Endothelial cell of umbilical vein (primary cell): ENCODE results near the gene DGKG. TPM values are rescaled to one million over a fixed set of nuclear protein-coding genes. Genes with fewer than 3 reads are reported as not detected.

ENCODE experiments used
- BruUV-seq: library from RNA; stranded (reverse); fragments of 400-500 nt; replicated peaks from 2 replicates; lab custom pipeline; 2021; lab: Mats Ljungman, UMichigan
- CTCF ChIA-PET: fragments of 300-600, 350-600 bp; sonication (Branson Sonifier 250); formaldehyde crosslinking; loops from one replicate; lab custom pipeline; 2021; ENCODE audit warnings: antibody characterized with exemption, inconsistent platforms; lab: Charles Lee
- POLR2A ChIA-PET: fragments of 300-600, 350-600 bp; sonication (Branson Sonifier 250); formaldehyde crosslinking; loops from one replicate; lab custom pipeline; 2021; ENCODE audit warnings: antibody characterized with exemption, inconsistent platforms; lab: Charles Lee
- DNase-seq: peaks from one replicate; pipeline ENCODE4 v3.0.0-alpha.2; 2011; ENCODE audit warnings: low read depth, low spot score
- FAIRE-seq: peaks from 2 replicates; lab custom pipeline; 2011; peaks lifted over from hg19 to GRCh38; lab: Jason Lieb, UNC
- H2AFZ ChIP-seq: 2 replicates; pipeline ENCODE4 v1.6.0; 2012; ENCODE audit warnings: low read depth, low read length, control low read depth, inconsistent platforms
- H3K27ac ChIP-seq: 2 replicates; pipeline ENCODE4 v1.5.1; 2011; ENCODE audit warnings: low read depth, mild to moderate bottlenecking, control low read depth, low read length, moderate library complexity; ENCODE audit not compliant: insufficient read depth
- H3K27me3 ChIP-seq, 2 experiments: 2 replicates each; pipeline versions ENCODE4 v1.6.0 to v1.6.1; 2011; ENCODE audit warnings: low read length in 2 of 2, mixed read lengths in 1 of 2; ENCODE audit not compliant: control insufficient read depth in 2 of 2, insufficient read depth in 2 of 2
- H3K36me3 ChIP-seq, 2 experiments: 2 replicates in 1 of 2; 3 replicates in 1 of 2; pipeline ENCODE4 v1.5.1; 2011; ENCODE audit warnings: low read length in 2 of 2, mild to moderate bottlenecking in 1 of 2, moderate library complexity in 1 of 2; ENCODE audit not compliant: control insufficient read depth in 2 of 2, insufficient read depth in 2 of 2; ENCODE audit errors: extremely low read depth in 1 of 2
- H3K4me1 ChIP-seq: 3 replicates; pipeline ENCODE4 v1.5.1; 2011; ENCODE audit warnings: mild to moderate bottlenecking, low read length; ENCODE audit not compliant: control insufficient read depth, insufficient read depth; ENCODE audit errors: extremely low read depth
- H3K4me2 ChIP-seq: 2 replicates; pipeline ENCODE4 v1.6.1; 2011; ENCODE audit warnings: low read length, control low read depth, mixed read lengths; ENCODE audit not compliant: insufficient read depth
- H3K4me3 ChIP-seq, 3 experiments: fragments of 200-600 bp in 1 of 3; sonication (generic), shearing (Covaris generic) in 1 of 3; replicated peaks in 1 of 3; 2 replicates each; pipeline ENCODE4 v1.5.1; 2011 to 2016; ENCODE audit warnings: control low read depth in 3 of 3, low read length in 3 of 3, mild to moderate bottlenecking in 2 of 3, inconsistent platforms in 1 of 3, low read depth in 1 of 3, moderate library complexity in 1 of 3; ENCODE audit not compliant: insufficient read depth in 1 of 3
- H3K79me2 ChIP-seq: 2 replicates; pipeline ENCODE4 v1.6.0; 2012; ENCODE audit warnings: low read length, inconsistent platforms; ENCODE audit not compliant: control insufficient read depth, insufficient read depth
- H3K9ac ChIP-seq: replicated peaks from 2 replicates; pipeline ENCODE3; 2011; ENCODE audit warnings: low read length, control low read depth; ENCODE audit not compliant: insufficient read depth; ENCODE audit errors: extremely low read depth
- H3K9me1 ChIP-seq: replicated peaks from 3 replicates; pipeline ENCODE4 v1.6.0; 2011; ENCODE audit warnings: mild to moderate bottlenecking, low read length; ENCODE audit not compliant: control insufficient read depth, insufficient read depth; ENCODE audit errors: extremely low read depth
- H3K9me3 ChIP-seq: replicated peaks from 2 replicates; pipeline ENCODE4 v1.5.1; 2012; ENCODE audit warnings: low read length, inconsistent platforms; ENCODE audit not compliant: control insufficient read depth, insufficient read depth
- H4K20me1 ChIP-seq: replicated peaks from 2 replicates; pipeline ENCODE3; 2011; ENCODE audit warnings: mild to moderate bottlenecking, low read length; ENCODE audit not compliant: control insufficient read depth, insufficient read depth; ENCODE audit errors: extremely low read depth
- EZH2 ChIP-seq: IDR thresholded peaks from 2 replicates; pipeline ENCODE4 v1.6.1; 2012; ENCODE audit warnings: borderline replicate concordance, low read depth, mild to moderate bottlenecking, moderate library complexity, low read length, inconsistent platforms; ENCODE audit not compliant: severe bottlenecking
- FOS ChIP-seq: IDR thresholded peaks from 2 replicates; pipeline ENCODE4 v1.6.1; 2011; ENCODE audit warnings: mild to moderate bottlenecking, low read length, moderate library complexity, borderline replicate concordance; ENCODE audit not compliant: insufficient read depth
- GATA2 ChIP-seq: IDR thresholded peaks from 2 replicates; pipeline ENCODE4 v1.7.0; 2011; ENCODE audit warnings: low read depth, mild to moderate bottlenecking, moderate library complexity, mixed read lengths, low read length; ENCODE audit not compliant: insufficient read length, insufficient read depth
- JUN ChIP-seq: IDR thresholded peaks from 2 replicates; pipeline ENCODE4 v1.6.1; 2011; ENCODE audit warnings: borderline replicate concordance, low read depth; ENCODE audit not compliant: insufficient read length, insufficient read depth
- MYC ChIP-seq: IDR thresholded peaks from one replicate; pipeline ENCODE4 v1.6.1; 2011; ENCODE audit warnings: mild to moderate bottlenecking, low read depth, low read length
- POLR2A ChIP-seq: IDR thresholded peaks from 2 replicates; pipeline ENCODE4 v1.6.1; 2012; ENCODE audit warnings: low read depth, mild to moderate bottlenecking, control low read depth, low read length
- POLR2AphosphoS5 ChIP-seq: IDR thresholded peaks from 2 replicates; pipeline ENCODE4 v1.6.1; 2012; ENCODE audit warnings: low read depth, mild to moderate bottlenecking, control low read depth, low read length, moderate library complexity; ENCODE audit not compliant: insufficient read depth
- dilution Hi-C: fragments of 300-500 bp; cut with MboI; formaldehyde crosslinking; loops from one replicate; pipeline ENCODE4 v1.15.0; 2019; ENCODE audit warnings: low sequenced_read_pairs; ENCODE audit not compliant: extremely low pct_ligation_motif_present
- intact Hi-C: fragments of 100-400 bp; cut with micrococcal nuclease; formaldehyde crosslinking; loops from one replicate; pipeline ENCODE4 v1.10.0; 2022
- polyA plus RNA-seq, 4 experiments: library from polyadenylated mRNA; depleted of rRNA in 3 of 4; stranded (reverse) in 3 of 4; unstranded in 1 of 4; fragments of >200 nt; gene quantifications; 2 replicates each; pipeline versions ENCODE4 v1.2.1 to v1.2.3, GENCODE V29; 2011 to 2012; ENCODE audit warnings: missing spikeins in 1 of 4
- total RNA-seq: library from RNA; stranded (reverse); gene quantifications from 2 replicates; pipeline ENCODE4 v1.2.3, GENCODE V29; 2021
- TF ChIP-seq, protein P1 (sequence below), 2 donors: IDR thresholded peaks; 1 replicate in 1 of 2; 2 replicates in 1 of 2; pipeline ENCODE4 v1.5.1; 2011; ENCODE audit warnings: low read length in 2 of 2, mild to moderate bottlenecking in 2 of 2, moderate library complexity in 2 of 2, control low read depth in 1 of 2, inconsistent platforms in 1 of 2, low read depth in 1 of 2; ENCODE audit not compliant: insufficient read depth in 1 of 2; ENCODE audit errors: extremely low read depth in 1 of 2
- TF ChIP-seq, protein P2 (sequence below): IDR thresholded peaks from 2 replicates; pipeline ENCODE4 v1.6.1; 2011; ENCODE audit not compliant: insufficient read depth, insufficient read length

DGKG gene
- total and polyA plus RNA-seq, 2 donors (not counting 3 experiments of a cell fraction or from before 2014, with no cell fraction given) = not detected

DNA sequence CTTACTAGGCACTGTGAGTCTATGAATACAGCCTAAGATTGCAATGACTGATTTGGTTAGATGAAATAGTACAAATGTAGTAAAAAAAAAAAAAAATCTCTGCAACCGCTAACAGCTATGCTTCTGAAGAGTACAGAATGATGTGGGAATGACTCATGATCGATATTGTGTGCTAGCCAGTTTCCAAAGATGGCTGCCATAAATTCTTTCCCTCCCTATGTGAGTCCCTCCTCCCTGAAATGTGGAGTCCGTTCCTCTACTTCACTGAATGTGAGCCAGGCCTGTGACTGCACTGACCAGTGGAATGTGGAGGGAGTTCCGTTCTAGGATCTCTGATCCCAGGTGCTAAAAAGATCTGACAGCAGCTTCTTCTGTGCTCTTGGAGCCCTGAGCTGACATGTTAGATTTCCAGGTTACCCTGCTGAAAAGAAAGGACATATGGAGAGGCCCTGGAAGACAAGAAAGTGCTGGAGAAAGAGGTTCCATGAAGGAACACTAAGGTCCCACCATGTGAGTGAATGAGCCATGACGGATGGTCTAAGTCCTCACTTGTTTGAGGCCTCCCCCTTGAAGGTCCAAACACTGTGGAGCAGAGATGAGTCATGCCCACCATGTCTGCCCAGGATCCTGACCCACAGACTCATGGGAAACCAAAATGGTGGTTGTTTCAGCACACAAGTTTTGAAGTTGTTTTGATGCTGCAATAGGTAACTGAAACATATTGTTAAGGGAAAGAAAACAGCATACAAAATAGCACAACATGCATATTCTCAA is 46.3 kb downstream of the DGKG start:
- Histone ChIP-seq H3K27ac (no peak overlapping the region), H3K36me3 (no peaks in the 10 kb centered on the region), H3K9me3 (no peaks in the 10 kb centered on the region), H3K79me2 (no peaks in the 10 kb centered on the region), H3K9me1 (no peaks in the 10 kb centered on the region), H4K20me1 (no peaks in the 10 kb centered on the region), H3K4me2 (no peak overlapping the region), H2AFZ (no peak overlapping the region), H3K4me3 (no peak overlapping the region), H3K9ac (no peak overlapping the region), H3K4me1 (no peaks in the 10 kb centered on the region), H3K27me3 (no peaks in the 10 kb centered on the region)
- dilution Hi-C loops (no loop called here), intact Hi-C loops (no loop called here)
- DNase-seq (no peak), FAIRE-seq (no peak)
- ChIA-PET CTCF (interaction anchor here (1.0 kb wide), 1 partner anchor 225 kb away, joined by 4 read pairs; no protein-coding TSS in a partner anchor), POLR2A (no interaction called here)
- BruUV-seq = no TSS peak
- TF ChIP-seq, protein P1, sequence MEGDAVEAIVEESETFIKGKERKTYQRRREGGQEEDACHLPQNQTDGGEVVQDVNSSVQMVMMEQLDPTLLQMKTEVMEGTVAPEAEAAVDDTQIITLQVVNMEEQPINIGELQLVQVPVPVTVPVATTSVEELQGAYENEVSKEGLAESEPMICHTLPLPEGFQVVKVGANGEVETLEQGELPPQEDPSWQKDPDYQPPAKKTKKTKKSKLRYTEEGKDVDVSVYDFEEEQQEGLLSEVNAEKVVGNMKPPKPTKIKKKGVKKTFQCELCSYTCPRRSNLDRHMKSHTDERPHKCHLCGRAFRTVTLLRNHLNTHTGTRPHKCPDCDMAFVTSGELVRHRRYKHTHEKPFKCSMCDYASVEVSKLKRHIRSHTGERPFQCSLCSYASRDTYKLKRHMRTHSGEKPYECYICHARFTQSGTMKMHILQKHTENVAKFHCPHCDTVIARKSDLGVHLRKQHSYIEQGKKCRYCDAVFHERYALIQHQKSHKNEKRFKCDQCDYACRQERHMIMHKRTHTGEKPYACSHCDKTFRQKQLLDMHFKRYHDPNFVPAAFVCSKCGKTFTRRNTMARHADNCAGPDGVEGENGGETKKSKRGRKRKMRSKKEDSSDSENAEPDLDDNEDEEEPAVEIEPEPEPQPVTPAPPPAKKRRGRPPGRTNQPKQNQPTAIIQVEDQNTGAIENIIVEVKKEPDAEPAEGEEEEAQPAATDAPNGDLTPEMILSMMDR (IDR thresholded peaks at IDR 0.05; ENCODE audit: extremely low read depth in 1 of 2, insufficient read depth in 1 of 2, low read depth in 1 of 2, low read length in 2 of 2) = no peak
- no peak for TF ChIP-seq JUN
- no peak for TF ChIP-seq POLR2AphosphoS5
- no peak for TF ChIP-seq MYC
- TF ChIP-seq EZH2 = no peak
- no peak for TF ChIP-seq GATA2
- no peak for TF ChIP-seq FOS
- no peak for TF ChIP-seq POLR2A
- TF ChIP-seq, protein P2, sequence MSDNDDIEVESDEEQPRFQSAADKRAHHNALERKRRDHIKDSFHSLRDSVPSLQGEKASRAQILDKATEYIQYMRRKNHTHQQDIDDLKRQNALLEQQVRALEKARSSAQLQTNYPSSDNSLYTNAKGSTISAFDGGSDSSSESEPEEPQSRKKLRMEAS = no peak
